GM12801 (cell line): ENCODE measurements around the gene IFNGR2.

Experiments
- TF ChIP-seq, protein P1 (sequence below): IDR thresholded peaks from one replicate; pipeline ENCODE4 v1.5.1; 2011; ENCODE audit warnings: control low read depth; ENCODE audit not compliant: insufficient read length; ENCODE audit errors: extremely low read depth

Gene IFNGR2

DNA sequence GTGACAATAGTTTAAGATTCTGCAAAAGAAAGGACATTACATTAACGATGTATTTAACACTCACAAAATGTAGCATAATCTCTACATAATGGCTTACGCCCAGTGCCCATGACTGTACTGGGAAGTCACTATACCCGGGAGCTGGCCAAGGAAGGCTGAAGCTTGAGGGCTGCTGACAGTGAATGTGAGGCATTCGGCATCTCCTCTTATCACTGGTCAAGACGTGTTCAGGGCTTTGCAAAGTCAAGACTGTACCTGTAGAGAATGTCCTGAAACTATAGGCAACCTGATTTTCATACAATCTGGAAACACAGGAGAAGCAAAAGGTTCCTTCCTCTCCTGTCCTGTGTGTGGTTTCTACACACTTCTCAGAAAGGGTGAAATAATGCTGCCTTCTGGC, 12.7 kb upstream of the IFNGR2 start:
- TF ChIP-seq, protein P1, sequence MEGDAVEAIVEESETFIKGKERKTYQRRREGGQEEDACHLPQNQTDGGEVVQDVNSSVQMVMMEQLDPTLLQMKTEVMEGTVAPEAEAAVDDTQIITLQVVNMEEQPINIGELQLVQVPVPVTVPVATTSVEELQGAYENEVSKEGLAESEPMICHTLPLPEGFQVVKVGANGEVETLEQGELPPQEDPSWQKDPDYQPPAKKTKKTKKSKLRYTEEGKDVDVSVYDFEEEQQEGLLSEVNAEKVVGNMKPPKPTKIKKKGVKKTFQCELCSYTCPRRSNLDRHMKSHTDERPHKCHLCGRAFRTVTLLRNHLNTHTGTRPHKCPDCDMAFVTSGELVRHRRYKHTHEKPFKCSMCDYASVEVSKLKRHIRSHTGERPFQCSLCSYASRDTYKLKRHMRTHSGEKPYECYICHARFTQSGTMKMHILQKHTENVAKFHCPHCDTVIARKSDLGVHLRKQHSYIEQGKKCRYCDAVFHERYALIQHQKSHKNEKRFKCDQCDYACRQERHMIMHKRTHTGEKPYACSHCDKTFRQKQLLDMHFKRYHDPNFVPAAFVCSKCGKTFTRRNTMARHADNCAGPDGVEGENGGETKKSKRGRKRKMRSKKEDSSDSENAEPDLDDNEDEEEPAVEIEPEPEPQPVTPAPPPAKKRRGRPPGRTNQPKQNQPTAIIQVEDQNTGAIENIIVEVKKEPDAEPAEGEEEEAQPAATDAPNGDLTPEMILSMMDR = no peak

DNA sequence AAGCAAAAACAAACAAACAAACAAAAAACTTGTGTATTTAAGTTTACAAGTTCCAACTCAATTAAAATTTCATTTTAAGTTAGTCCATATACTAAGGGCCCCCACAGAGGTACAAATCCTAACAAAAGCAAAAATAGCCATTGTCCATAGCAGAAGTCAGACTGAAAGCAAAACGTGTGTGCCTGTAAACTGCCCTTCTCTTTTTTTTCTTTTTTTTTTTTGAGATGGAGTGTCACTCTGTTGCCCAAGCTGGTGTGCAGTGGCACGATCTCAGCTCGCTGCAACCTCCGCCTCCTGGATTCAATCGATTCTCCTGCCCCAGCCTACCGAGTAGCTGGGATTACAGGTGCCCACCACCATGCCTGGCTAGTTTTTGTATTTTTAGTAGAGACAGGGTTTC, 11.6 kb upstream of the IFNGR2 start:
- TF ChIP-seq, protein P1 = no peak

DNA sequence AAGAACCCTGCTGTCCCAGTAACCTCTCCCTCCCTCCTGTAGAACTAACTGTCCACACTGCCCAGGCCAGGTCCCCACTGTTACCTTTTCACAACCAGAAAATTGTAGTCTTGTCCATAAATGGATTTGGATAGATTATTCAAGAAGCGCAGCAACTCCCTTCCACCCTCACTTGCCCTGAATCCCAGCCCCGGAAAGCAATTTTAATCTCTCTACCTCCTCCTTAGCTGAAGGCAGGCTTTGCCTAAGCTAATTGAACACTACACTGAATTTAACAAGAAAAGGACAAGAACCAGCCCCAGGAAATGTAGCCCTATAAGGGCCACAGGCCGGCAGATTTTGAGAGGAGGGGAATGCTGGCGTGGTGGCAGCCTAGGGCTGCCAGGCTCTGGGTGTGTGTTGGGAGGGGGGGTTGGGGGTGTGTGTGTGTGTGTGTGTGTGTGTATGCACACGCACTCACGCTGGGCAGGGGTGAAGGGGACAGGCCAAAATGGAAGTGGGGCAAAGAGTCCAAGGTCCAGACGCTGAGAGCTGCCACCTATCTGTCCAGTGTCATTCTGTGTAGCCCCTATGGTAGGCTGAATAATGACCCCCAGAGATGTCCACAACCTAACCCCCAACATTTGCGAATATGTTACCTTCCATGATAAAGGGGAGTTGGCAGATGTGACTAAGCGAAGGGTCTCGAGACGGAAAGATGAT, 10.8 kb upstream of the IFNGR2 start:
- TF ChIP-seq, protein P1 = no peak

DNA sequence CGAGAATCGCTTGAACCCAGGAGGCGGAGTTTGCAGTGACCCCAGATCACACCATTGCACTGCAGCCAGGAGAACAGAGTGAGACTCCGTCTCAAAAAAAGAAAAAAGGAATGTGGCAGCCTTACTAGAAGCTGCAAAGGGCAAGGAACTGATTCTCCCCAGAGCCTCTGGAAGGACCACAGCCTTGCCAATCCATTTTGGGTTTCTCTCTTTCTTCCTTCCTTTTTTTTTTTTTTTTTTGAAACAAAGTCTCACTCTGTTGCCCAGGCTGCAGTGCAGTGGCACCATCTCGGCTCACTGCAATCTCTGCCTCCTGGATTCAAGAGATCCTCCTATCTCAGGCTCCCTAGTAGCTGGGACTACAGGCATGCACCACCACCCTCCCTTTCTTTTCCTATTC, 9.9 kb upstream of the IFNGR2 start:
- TF ChIP-seq, protein P1 = no peak

DNA sequence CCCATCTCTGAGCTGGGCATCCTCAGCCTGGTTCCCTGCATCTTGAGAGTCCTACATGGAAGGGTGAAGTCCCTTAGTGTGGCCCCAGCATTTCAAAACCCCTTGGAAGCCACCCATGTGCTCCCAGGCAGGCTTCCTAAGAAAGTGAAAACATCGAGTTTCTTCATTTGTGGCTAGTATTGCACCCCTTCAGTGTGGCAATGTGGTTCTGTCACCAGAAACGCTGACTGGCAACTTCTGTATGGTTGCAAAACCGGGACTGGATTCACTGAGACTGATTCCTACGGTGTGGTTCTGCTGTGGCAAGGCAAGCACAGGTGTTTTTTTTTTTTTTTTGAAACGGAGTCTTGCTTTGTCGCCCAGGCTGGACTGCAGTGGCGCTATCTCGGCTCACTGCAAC, 9.0 kb upstream of the IFNGR2 start:
- TF ChIP-seq, protein P1 = no peak

DNA sequence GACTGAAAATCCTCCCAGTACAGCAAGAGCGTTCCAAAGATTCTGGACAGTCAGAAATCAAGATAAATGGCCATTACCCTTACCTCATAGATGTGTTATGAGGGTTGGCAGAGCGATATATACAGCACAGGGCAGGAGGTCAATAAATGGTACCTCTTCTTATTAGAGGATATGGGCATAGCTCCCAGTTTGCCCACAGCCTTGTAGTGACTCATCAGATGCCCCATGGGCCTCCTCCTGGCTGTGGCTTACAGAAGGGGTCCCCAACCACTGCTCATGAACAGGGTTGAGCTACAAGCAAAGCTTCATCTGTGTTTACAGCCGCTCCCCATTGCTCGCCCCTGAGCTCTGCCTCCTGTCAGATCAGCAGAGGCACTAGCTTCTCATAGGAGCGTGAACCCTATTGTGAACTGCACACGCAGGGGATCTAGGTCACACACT, 7.3 kb upstream of the IFNGR2 start:
- TF ChIP-seq, protein P1 = no peak

DNA sequence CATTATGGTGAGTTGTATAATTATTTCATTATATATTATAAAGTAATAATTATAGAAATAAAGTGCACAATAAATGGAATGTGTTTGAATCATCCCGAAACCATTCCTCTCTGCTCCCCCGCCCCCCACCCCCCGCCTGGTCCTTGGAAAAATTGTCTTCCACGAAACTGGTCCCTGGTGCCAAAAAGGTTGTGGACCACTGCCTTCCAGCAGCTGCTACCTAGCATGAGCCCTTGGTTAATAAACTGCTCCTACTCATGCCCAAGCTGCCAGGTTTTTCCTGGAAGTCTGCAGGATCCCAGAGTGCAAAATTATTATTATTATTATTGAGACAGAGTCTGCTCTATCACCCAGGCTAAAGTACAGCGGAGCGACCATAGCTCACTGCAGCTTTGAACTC, 6.8 kb upstream of the IFNGR2 start:
- TF ChIP-seq, protein P1 = no peak

DNA sequence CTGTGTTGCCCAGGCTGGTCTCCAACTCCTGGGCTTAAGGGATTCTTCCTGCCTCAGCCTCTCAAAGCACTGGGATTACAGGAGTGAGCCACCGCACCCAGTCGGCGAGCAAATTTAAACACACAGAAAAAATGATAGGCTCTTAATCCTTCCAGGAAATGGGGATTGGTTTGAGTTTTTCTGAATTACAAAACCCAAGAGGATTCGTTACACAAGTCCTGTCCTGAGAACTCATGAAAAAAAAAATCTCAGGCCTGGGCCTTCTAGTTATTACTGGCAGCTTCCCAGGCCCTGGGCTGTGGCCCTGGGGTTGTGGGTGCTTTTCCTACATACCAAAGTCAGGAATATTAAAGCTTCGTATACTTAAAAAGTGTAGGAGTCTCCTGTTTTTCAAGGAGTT, 6.3 kb upstream of the IFNGR2 start:
- TF ChIP-seq, protein P1 = no peak
